CD4-positive, alpha-beta T cell treated with Interleukin-15 for 4 hours (primary cell): ENCODE measurements around the gene SLCO3A1.

Experiments used
- DNase-seq: peaks from one replicate; pipeline ENCODE4 v3.0.0-alpha.2; 2020; ENCODE audit warnings: low spot score

The SLCO3A1 gene

GRCh38 chr15:92130244-92130643 lies 276.7 kb downstream of the SLCO3A1 start:
- DNase-seq, result no peak

DNA sequence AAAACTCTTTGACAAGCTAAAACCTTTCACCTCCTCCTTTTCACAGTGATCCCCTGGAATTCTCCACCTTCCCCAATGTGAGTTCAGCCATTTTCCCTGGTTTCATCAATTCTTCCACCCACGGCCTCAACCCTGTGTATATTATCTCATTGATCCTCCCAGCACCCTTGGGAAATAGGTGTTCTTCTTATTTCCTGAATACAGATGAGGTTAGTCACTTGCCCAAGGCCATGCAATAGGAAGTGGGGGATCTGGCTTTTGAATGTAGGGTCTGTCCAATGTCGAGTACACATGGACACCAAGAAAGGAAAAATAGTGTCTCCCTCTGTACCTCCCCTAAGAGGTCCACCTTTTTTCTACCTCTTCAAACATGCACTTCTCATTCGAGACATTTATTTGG lies 277.4 kb downstream of the SLCO3A1 start:
- DNase-seq, result no peak

DNA sequence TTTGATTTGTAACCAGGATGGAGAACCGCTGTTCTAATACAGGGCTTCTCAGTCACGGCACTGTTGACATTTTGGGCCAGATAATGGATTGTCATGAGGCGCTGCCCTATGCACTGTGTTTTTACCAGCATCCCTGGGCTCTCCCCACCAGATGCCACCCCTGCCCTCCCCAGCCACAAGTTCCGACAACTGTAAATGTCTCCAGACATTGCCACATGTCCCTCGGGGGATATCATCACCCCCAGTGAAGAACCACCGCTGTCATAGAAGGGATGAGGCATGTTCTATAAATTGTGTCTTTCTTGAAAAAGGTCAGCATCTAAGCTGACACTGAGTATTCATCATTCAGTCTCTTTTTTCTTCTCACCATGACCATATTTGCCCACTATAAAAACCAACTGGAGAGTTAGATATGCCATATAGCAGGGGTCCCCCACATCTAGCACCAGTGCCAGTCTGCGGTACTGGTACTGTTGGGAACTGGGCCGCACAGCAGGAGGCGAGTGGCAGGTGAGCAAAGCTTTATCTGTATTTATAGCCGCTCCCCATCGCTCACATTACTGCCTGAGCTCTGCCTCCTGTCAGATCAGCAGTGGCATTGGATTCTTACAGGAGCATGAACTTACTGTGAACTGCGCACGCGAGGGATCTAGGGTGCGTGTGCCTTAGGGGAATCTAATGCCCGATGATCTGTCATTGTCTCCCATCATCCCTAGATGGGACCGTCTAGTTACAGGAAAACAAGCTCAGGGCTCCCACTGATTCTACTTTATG lies 279.7 kb downstream of the SLCO3A1 start:
- no peak for DNase-seq

- DNase-seq, result no peak
Measured at GRCh38 chr15:92140796-92141195, 287.3 kb downstream of the SLCO3A1 start.

GRCh38 chr15:92141607-92142006 lies 288.1 kb downstream of the SLCO3A1 start:
- DNase-seq, result no peak

GRCh38 chr15:92142242-92143232 lies 289.0 kb downstream of the SLCO3A1 start:
- no peak for DNase-seq

DNA sequence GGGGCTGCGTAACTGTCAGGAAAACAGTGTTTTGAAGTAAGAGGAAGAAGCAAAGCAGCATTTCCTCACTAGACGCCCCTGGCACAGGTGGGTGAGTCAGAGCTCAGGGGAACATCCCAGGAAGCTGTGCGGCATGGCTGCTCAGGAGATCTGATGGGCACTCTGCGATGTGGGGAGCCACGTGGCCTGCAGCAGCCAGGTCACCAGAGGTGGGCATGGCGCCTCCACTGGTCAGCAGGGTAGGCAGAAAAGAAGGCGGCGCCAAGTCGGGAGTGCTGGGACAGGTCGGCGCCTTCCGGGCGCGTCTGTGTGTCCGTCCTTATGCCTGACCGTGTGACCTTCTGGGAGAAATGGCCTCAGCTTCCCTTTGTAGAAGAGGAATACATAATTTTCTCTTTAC lies 290.3 kb downstream of the SLCO3A1 start:
- DNase-seq, result no peak

DNA sequence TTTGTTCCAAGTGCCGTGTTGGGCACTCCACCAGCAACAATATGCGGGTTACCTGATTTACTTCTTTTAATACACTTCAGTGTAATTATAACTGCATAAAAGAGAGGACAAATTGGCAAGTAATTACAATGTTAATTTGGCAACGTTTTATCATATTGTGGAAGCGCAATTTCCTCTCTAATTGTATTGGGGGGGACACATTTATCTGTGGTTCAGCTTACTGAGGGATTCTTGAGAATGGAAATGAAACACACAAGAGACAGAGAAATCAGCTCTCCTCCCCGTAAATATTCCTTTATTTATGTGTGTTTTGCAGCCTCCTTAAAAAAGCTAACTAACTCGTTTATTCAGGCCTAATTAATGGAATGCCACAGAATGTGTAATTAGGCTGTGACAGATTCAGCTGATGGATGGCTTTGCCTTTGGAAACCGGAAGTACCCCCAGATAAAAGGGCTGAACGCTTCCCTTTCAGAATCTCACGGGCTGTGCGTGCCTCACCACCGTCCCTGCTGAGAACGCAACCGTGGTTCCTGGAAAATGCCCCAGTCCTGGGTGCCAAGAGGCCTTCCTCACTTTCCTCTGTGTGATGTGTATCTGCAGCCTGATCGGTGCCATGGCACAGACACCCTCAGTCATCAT lies 293.1 kb downstream of the SLCO3A1 start:
- DNase-seq, result no peak

- no peak for DNase-seq
Measured at GRCh38 chr15:92149029-92149428, 295.5 kb downstream of the SLCO3A1 start.

DNA sequence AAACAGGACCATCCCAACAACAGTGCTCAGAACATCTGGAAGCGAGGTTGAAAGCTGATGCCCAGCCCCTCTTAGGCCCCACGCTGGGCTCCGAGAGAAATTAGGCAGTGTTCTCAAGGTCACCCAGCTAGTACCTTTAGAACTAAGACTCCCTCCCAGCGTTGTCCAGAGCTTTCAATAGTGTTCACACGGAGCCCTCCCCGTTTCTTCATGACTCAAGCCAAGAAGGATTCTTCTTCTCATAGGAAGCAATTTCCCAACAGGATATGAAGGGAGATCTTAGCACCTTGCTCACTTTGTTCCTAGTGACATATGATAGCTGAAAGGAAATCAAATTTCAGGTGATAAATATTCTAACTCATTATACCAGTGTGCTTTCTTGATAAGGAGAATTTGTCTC lies 296.0 kb downstream of the SLCO3A1 start:
- no peak for DNase-seq

DNA sequence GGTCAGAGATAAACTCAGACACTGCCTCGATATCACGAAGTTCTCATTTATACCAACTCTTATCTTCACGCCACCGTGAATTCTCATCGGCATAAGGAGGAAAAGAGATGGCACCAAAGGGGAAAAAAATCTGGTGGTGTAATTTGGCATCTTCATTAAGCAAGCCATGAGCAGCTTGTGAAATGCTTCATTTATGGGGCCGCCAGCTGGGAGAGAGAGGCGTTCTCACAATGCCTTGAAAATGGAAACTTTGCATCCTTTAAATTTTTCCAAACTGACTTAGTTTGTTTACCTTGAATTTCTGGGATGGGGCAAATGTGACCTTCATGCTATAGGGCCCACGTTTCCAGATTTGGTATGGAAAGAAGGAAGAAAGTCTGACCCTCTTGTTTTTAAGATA lies 297.7 kb downstream of the SLCO3A1 start:
- no peak for DNase-seq

DNA sequence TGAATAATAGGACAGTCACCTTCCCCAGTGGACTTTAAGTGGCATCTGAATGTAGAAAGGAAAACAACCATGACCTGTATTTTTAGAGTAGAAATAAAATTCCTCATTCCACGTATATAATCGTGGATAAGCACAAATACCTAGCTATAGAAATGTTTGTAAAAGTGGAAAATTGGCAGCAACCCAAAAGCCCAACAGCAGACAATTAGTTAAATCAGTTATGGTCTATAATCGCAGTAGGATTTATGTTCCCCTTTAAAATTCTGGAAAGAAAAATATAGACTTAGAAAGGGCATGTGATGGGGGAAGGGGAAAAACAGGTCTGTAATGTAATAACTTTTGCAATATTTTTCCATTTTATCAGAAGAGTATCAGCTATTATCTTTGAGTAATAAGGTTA lies 298.2 kb downstream of the SLCO3A1 start:
- no peak for DNase-seq

DNA sequence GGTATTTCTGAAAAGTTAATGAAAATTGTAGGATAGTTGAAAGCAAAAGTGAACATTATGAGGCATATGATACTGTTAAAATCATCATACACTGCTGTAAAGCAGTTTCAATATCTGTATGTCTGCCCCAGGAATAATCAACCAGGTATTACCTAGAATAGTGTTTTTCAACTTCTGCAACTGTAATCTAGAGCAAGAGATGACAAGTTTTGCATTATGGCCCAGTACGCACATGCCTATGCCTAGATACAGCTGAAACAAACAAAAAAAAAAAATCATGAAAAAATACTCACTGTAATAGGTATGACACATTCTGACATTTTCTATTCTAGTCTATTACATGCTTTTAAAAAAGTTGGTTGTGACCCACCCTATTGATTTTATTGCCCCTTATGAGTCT lies 299.5 kb downstream of the SLCO3A1 start:
- no peak for DNase-seq

- DNase-seq, result no peak
Measured at GRCh38 chr15:92153620-92154019, 300.1 kb downstream of the SLCO3A1 start.

- no peak for DNase-seq
Measured at GRCh38 chr15:92155934-92156333, 302.4 kb downstream of the SLCO3A1 start.

DNA sequence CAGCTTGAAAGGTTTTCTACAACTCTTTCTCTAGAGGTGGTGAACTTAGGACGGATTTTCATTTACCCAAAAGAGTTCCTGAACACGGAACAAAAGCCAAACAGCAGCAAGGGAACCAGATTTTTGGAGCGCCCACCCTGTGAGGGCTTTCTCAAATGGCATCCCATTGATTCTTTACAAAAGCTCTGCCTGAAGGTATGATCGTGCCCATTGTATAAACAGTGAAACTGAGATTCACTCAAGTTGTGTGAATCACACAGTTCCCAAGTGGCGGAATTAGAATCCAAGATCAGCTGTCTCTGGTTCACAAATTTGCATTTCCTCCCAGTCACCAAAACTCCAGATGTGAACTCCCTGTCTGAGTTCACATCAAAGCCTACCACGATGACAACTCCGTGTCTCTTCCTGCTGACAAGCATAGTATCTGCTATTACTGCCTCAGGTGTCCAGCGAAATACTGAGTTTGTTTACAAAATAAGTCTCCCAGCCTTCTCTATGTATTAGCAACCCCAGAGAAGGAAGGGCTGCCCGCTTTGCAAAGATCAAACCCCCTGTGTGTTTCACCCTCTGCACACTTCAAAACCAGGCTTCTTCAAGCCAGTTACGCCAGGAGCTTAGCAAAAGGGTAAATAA lies 304.3 kb downstream of the SLCO3A1 start:
- DNase-seq, result no peak

DNA sequence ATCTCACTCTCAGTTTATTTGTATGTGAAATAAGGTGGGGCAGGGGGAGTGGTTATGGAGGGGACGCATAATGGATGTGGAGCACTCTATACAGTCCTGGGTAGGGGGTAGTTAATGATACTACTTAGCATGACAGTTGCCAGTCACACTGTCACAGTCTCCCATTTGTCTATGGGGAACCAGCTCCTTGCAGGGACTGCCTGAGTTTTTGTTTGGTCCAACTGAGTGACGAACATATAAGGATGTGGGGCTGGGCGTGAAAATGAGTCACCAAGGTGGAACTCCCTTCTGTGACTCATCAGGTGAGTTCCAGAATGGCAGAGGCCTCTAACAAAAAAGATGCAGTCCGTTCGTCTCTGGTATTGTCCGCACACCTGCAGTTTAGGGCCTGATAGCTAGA lies 304.9 kb downstream of the SLCO3A1 start:
- DNase-seq, result peak; percentile 44

GRCh38 chr15:92159481-92159880 lies 306.0 kb downstream of the SLCO3A1 start:
- no peak for DNase-seq

DNA sequence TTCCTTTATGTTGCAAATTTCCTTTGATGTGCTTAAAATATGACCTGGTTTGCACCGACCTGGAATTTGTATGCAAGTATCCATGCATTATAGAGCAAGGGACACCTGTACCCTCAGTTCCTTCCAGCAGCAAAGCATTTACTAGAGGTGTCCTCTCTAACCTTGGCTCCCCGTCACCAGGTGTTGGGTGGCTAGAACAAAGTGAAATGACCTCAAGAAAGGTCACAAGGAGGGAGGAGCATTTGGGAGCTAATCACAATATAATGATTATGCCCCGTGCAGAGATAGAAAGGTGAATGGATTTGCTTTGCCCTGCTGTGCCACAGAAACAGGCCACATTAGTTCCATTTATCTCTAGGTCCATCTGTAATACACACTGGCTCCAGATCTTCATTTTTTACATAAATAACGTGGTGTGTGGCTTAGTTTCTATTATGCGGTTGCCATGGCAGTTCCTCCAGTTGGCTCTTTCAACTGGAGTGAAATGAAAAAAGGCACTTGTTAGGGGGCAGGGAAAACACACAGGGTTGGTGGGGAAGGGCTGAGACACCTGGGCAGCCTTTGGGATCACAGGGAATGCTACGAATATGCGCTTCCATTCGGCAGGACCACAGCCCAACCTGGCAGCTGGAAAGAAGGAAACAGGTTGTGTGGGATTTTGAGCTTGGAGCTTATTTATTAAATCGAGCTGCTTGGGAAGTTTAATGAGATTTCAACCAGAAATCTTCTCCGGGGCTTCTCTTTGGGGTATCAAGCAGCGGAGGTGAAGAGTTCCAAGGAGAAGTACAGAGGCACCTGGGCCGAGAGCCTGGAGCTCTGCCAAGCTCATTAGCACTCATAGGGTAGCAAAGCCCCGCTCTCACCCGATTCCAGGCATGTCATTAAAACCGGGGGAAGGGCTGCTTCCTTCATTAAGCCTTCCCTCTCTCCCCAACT lies 306.7 kb downstream of the SLCO3A1 start:
- no peak for DNase-seq

DNA sequence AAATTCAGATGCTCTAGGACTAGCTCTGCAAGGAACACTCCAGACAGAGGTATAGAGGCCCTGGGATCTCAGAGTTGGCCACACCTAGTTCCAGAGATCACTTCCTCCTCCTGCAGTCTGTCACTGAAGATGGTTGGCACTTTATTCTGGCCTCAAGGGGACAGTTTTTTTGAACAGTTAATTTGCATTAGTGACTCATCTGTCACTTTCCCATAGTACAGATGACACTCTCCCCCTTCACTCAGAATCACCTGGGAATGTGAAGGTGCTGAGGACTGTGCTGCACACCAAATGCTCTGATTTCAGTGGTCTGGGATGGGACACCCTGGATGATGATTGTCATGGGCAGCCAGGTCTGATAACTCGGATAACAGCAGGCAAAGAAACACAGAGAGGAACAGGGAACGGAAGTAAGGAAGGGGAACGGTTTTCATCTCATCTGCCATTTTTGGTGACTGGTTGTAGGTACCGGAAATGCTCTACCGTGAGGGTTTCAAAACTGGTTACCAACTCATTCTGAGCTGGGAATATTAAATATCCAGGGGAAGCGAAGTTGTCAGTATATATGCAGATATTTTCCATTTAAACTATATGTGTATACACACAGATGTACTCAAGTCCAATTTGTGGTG lies 307.6 kb downstream of the SLCO3A1 start:
- no peak for DNase-seq

DNA sequence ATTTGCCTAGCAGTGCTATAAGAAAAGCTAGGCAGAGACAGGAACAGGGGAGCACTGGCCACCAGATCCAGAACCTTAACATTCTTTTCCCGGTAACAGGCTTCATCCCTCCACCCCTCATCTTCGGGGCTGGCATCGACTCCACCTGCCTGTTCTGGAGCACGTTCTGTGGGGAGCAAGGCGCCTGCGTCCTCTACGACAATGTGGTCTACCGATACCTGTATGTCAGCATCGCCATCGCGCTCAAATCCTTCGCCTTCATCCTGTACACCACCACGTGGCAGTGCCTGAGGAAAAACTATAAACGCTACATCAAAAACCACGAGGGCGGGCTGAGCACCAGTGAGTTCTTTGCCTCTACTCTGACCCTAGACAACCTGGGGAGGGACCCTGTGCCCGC lies 309.1 kb downstream of the SLCO3A1 start:
- DNase-seq, result no peak
